HG03439 (cell line): ENCODE measurements around the gene ACVR1.

Experiments used
- ATAC-seq: cut with Tn5 transposase; IDR thresholded peaks from one replicate; pipeline ENCODE4 v1.9.1; 2021; ENCODE audit warnings: mild to moderate bottlenecking, moderate library complexity; ENCODE audit not compliant: unreplicated experiment

ACVR1 gene

DNA sequence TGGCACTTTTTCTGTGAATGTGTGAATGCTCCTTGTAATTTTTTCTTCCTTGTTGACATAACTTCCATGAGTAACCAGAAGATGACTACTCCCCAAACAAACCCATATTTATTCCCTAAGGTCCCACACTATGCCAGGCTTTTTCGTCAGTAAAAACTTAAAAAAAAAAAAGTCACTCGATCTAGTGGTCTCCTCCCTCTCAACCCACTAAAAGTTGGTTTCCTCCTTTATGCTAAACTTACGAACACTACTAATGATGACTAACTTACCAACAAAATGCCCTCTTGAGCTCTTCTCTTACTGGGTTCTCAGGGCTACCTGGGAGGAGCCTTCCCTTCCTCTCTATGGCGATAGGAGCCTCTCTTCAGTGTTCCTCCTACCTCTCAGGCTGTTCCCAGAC is 18.2 kb downstream of the ACVR1 start:
- no peak for ATAC-seq

DNA sequence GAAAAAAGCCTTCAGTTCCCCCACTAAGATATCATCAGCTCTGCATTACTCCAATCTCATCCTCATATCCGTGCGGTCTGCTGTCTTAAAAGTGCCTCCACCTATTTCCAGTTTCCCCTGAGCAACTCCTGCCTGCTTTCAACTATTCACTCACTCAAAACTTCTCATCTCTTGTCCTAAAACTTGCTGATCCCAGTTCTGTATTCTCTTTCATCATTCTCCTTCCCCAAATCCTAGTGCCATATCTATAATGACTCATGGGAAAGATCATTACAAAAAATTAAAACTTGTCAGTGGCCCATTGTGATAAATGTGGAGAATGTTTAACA is 20.0 kb downstream of the ACVR1 start:
- no peak for ATAC-seq

DNA sequence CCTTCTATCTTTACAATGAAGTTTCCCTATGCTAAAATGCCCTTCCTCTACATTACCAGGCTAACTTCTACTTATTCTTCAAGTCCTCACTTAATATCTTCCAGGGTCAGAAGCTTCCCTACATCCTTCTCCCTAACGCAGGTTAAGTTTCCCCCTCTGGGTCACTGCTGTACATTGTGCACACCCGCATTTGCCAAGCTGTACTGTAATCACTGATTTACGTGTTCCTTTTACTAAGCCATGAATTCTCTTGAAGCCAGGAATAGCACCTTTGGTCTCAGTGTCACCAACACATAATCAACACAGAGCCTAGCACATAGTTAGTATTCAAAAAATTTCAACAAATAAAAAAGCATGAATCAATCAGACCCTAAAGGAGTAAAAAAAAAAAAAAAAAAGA is 22.3 kb downstream of the ACVR1 start:
- no peak for ATAC-seq

DNA sequence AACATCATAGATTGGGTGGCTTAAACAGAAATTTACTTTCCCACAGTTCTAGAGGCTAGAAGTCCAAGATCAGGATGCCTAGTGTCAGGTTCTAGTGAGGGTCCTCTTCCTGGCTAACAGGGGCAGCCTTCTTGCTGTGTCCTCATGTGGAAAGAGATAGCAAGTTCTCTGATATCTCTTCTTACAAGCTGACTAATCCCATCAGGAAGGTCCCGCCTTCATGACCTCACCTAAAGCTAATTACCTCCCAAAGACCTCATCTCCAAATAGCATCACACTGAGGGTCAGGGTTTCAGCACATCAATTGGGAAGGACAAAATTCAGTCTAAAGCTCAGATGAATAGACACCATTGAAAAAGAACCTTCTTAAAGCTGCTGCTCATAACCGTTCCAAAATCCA is 22.9 kb downstream of the ACVR1 start:
- no peak for ATAC-seq

GRCh38 chr2:157849591-157849990 is 26.5 kb downstream of the ACVR1 start:
- ATAC-seq: no peak

DNA sequence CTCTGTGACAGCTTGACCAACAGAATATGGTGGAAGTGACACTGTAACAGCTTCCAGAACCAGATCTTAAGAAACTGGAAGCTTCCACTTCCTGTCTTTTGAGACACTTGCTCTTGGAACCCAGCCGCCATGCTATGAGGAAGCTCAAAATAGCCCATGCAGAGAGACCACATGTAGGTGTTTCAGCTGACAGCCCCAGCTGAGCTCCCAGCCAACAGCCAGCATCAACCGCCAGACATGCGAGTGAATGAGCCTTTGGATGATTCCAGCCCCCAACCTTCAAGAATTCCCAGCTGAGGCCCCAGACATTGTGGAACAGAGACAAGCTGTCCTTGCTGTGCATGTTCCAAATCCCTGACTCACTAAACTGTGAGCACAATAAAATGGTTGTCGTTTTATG is 27.9 kb downstream of the ACVR1 start:
- no peak for ATAC-seq

- ATAC-seq: no peak
These were observed 31.0 kb downstream of the ACVR1 start for GRCh38 chr2:157845081-157845480.

GRCh38 chr2:157843935-157844334 is 32.2 kb downstream of the ACVR1 start:
- ATAC-seq: no peak

DNA sequence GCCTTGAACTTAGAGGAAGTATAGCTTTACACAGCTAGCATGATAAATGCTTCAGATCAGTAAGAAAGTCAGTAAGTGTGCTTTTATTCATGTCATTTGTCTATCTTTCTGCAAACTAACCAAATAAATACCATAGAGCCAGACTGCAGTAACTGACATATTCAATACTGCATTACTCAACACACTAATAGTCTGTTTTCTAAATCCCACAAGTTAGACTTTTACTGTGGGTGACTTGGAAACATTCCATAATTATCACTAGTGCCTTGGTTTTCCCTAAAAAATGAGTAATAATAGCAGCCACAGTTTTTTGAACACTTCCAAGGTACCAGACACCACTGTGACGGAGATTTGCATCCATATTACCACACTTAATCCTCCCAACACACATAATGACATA is 33.0 kb downstream of the ACVR1 start:
- no peak for ATAC-seq

- ATAC-seq: no peak
These were observed 33.8 kb downstream of the ACVR1 start for GRCh38 chr2:157842106-157842879.

- ATAC-seq: no peak
These were observed 34.6 kb downstream of the ACVR1 start for GRCh38 chr2:157841485-157841884.

DNA sequence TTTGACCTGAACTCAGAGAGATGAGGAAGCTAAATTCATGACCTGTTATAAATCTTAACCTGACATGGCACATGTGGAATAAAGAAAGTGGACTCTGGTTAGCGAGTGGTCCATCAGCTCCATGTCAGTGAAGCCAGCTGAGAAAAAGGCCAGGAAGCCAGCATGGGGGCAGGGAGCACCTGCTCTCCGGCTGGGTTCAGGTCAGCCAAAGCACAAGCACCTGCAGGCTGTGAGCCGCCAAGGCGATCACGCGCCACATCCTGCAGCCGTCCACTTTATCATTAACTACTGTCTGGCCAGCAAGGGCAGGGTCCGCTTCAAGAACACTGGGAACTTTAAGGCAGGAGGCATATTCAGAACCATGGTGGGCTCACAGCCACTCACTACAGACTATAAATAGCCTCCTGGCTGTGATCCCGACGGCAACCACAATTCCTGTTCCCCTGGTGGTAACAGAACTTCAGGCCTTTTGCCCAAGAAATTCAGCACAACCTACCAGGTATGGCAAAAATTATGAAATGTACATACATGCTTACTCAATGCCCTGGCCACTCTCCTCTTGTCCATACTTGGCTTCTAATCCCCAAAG is 35.5 kb downstream of the ACVR1 start:
- ATAC-seq: no peak

DNA sequence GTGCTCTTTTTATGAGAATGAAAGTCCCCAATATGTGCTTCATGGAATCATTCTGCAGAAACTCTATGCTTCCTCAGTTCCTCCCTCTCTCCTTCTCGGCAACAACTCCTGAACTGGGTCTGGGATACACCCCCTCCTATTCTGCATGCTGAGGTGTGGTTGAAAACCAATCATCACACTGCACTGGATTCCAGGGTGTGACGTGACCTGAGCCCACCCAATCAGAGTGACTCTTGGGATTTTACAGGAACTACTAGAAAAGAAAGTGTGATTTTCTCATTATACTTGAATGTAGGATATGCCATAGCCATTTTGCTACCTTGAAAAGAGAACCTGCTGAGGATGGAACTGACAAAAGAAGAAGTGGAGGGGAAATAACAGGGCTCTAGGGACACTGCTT is 36.3 kb downstream of the ACVR1 start:
- no peak for ATAC-seq

- no peak for ATAC-seq
These were observed 36.8 kb downstream of the ACVR1 start for GRCh38 chr2:157839162-157839801.

DNA sequence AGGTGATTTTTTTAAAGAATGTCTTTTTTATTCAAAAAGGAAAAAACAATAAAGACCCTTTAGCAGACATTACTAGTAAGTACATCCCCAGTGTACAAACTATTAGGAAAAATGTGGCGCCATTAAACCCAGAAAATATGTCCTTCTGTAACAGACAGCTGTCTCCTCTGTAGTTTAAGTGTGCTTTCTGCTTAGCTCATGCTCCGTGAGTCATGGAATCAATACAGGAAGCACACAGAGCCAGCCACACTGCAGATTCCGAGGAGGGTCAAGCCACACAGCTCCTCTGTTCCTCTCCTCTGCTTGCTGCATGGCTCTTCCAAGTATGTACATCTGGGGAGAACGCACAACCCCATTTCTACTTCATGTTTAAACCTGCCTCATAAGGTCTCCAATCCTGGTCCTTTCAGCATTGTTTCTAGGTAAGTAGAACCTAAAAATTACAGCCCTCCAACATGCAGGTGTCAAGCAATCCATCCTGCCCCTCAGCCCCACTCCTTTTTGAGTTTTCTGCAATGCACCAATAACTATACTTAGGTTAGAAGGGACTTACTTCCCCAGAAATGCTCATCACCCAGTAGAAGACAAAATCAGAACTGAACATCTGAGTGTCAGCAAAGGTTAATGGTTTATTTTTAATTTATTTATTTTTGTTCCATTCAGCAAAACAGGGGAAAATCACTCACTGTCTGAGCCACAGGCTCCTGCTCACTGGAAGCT is 37.5 kb downstream of the ACVR1 start:
- ATAC-seq: no peak

- no peak for ATAC-seq
These were observed 38.2 kb downstream of the ACVR1 start for GRCh38 chr2:157837851-157838441.

- ATAC-seq: no peak
These were observed 39.6 kb downstream of the ACVR1 start for GRCh38 chr2:157836531-157836930.

GRCh38 chr2:157835425-157835824 is 40.7 kb downstream of the ACVR1 start:
- no peak for ATAC-seq

GRCh38 chr2:157835006-157835405 is 41.1 kb downstream of the ACVR1 start:
- no peak for ATAC-seq

DNA sequence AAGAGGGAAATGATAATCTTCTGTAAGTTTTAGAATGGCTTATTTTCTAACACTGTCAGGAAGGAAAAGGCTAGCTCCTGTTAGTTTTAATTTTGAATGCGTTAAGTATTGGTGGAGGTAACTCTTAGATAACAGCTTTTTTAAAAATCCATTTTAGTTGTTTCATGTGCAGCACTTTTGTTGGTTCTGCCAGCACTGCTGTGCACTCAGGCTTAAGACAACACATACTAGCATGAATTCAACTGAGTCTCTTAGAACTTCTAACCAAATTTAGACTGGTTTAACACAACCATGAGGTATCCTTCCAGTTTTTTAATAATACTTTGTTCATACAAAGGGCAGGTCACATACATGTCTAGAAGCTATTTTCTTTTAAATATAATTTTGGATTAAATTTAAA is 42.4 kb downstream of the ACVR1 start:
- no peak for ATAC-seq

DNA sequence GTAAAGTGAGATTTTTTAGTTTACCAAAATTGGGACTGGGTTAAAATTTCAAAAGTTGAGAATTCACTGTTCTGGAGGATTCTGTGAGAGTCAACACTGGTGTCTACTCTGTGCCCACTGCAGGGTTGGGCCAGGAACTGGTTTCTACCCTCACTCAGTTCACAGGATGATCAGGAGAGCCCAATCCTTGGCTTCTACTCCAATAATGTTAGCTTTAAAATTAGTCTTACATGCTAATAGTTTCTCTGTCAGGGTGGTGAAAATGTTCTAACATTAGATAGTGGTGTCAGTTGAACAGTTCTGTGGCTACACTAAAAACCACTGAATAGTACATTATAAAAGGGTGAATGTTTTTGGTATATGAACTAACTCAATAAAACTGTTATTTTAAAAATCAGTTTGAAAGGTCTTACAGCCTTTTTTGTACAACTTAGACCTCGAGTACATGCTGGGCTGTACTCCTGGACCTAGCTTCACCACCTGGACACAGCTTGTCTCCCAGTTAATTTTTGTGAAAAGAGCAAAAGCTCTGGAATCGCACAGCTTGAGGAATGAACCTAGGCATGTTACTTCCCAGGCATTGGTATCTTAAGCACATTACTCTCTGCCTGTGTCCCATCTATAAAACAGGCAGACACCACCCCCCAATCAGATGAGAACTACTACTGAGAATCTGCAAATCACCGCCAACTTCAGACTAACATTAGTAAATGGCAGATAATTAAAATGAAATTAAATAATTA is 44.4 kb downstream of the ACVR1 start:
- ATAC-seq: no peak
